Gastroesophageal sphincter (tissue), 4 donors: ENCODE results near the gene BABAM1. TPM values are rescaled to one million over a fixed set of nuclear protein-coding genes. Genes with fewer than 3 reads are reported as not detected.

Experiments
- ATAC-seq: fragments of 150-250 bp; one replicate; pipeline ENCODE4 v1.9.1; 2016; ENCODE audit warnings: mild to moderate bottlenecking, moderate library complexity
- H3K27ac ChIP-seq, 4 donors: fragments of 200-600 bp; sonication (generic) in 3 of 4; 1 replicate in 3 of 4; 2 replicates in 1 of 4; pipeline ENCODE4 v1.5.1; 2016 to 2019
- H3K27me3 ChIP-seq: fragments of 200-600 bp; sonication (generic); one replicate; pipeline ENCODE4 v1.5.1; 2019
- H3K36me3 ChIP-seq, 2 donors: fragments of 200-600 bp; sonication (generic); one replicate each; pipeline ENCODE4 v1.5.1; 2019; ENCODE audit warnings: control low read depth in 1 of 2
- H3K4me1 ChIP-seq, 3 donors: fragments of 200-600 bp; sonication (generic); 1 replicate in 2 of 3; 2 replicates in 1 of 3; pipeline ENCODE4 v1.5.1; 2016 to 2019; ENCODE audit warnings: control low read depth in 2 of 3
- H3K4me3 ChIP-seq, 2 donors: fragments of 200-600 bp; sonication (generic); one replicate each; pipeline ENCODE4 v1.5.1; 2019; ENCODE audit warnings: mild to moderate bottlenecking in 1 of 2, moderate library complexity in 1 of 2
- H3K9me3 ChIP-seq, 3 donors: fragments of 200-600 bp; sonication (generic); one replicate each; pipeline ENCODE4 v1.5.1; 2017 to 2019; ENCODE audit warnings: control low read depth in 2 of 3
- EP300 ChIP-seq: sonication (generic); formaldehyde crosslinking; IDR thresholded peaks from one replicate; pipeline ENCODE4 v1.6.1; 2017; ENCODE audit warnings: antibody characterized with exemption, mild to moderate bottlenecking
- POLR2A ChIP-seq, 2 donors: fragments of 450-650 bp; IDR thresholded peaks; one replicate each; pipeline ENCODE4 v1.6.1; 2017; ENCODE audit warnings: antibody characterized with exemption in 2 of 2, mild to moderate bottlenecking in 2 of 2, moderate library complexity in 1 of 2
- POLR2AphosphoS5 ChIP-seq: sonication (generic); formaldehyde crosslinking; IDR thresholded peaks from one replicate; pipeline ENCODE4 v1.6.1; 2017; ENCODE audit warnings: antibody characterized with exemption
- WGBS, 2 donors: methylation state at CpG; one replicate each; pipeline ENCODE4 v1.1.5; 2018; ENCODE audit warnings: low coverage in 1 of 2; 5-methylcytosine and 5-hydroxymethylcytosine counted together
- total RNA-seq, 4 donors: library from RNA; depleted of rRNA; stranded (reverse); fragments of >200 nt; gene quantifications; one replicate each; pipeline ENCODE4 v1.1.0, GENCODE V29; 2016
- TF ChIP-seq, protein P1 (sequence below), 4 experiments: fragments of 200-600 bp in 2 of 4; fragments of 450-650 bp in 2 of 4; sonication (generic) in 1 of 4; IDR thresholded peaks; one replicate each; pipeline ENCODE4 v1.5.1; 2017 to 2019; ENCODE audit warnings: antibody characterized with exemption in 4 of 4, mild to moderate bottlenecking in 2 of 4, moderate library complexity in 2 of 4

The BABAM1 gene
- total RNA-seq, 4 donors from 2014 or later: 62.6 to 91.8 (median 81.9) TPM

DNA sequence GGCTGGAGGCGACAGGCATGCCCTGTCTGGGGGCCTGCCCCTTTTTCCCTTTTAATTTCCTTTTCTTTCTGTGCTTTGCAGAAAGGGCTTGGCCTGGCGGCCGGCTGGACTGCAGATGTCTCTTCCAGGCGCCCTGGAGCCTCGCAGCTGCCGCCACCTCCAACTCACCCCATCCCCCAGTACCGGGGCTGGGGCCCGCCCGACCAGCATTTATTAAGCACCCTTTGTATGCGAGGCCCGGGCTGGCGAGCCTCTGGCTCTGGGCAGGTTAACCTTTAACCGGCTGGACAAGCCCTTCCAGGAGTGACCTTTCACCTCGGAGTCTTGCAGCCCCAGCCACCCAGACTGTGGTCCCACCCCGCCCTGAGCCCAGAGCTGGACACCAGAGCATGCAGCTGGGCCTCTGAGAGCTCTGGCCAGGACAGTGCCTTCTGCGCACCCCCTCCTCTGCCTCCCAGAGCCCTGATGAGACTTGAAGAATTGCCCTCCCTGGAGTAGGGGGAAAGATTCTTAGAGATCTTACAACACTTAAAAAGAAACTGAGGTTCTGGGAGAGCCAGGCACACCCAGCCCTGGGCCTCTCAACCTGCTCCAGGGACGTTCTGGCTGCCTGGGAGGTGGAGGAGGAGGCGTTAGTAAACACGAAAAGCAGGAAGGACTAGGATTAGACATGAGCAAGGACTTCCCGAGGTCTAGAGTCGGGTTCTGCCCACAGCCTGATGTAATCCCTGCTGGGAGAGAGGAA lies 20.4 kb upstream of the BABAM1 start:
- ATAC-seq: peak; percentile 3
- Histone ChIP-seq H3K9me3 (no peaks in the 10 kb centered on the region), H3K27ac (peak overlapping the region; percentile 47 to 94 (median 86)), H3K4me1 (peaks cover 0 to 53% (median 23%) of the 10 kb centered on the region in 3 donors), H3K4me3 (peak overlapping the region; percentile 52 to 92), H3K27me3 (no peaks in the 10 kb centered on the region), H3K36me3 (no peaks in the 10 kb centered on the region)
- WGBS, 2 donors: 4 to 30% methylated on average over 6 to 15 of the region's 21 CpGs
- TF ChIP-seq, protein P1, sequence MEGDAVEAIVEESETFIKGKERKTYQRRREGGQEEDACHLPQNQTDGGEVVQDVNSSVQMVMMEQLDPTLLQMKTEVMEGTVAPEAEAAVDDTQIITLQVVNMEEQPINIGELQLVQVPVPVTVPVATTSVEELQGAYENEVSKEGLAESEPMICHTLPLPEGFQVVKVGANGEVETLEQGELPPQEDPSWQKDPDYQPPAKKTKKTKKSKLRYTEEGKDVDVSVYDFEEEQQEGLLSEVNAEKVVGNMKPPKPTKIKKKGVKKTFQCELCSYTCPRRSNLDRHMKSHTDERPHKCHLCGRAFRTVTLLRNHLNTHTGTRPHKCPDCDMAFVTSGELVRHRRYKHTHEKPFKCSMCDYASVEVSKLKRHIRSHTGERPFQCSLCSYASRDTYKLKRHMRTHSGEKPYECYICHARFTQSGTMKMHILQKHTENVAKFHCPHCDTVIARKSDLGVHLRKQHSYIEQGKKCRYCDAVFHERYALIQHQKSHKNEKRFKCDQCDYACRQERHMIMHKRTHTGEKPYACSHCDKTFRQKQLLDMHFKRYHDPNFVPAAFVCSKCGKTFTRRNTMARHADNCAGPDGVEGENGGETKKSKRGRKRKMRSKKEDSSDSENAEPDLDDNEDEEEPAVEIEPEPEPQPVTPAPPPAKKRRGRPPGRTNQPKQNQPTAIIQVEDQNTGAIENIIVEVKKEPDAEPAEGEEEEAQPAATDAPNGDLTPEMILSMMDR (IDR thresholded peaks at IDR 0.05): no peak
- TF ChIP-seq EP300 (no peak), POLR2A (IDR thresholded peaks at IDR 0.05) (no peak), POLR2AphosphoS5 (no peak)

DNA sequence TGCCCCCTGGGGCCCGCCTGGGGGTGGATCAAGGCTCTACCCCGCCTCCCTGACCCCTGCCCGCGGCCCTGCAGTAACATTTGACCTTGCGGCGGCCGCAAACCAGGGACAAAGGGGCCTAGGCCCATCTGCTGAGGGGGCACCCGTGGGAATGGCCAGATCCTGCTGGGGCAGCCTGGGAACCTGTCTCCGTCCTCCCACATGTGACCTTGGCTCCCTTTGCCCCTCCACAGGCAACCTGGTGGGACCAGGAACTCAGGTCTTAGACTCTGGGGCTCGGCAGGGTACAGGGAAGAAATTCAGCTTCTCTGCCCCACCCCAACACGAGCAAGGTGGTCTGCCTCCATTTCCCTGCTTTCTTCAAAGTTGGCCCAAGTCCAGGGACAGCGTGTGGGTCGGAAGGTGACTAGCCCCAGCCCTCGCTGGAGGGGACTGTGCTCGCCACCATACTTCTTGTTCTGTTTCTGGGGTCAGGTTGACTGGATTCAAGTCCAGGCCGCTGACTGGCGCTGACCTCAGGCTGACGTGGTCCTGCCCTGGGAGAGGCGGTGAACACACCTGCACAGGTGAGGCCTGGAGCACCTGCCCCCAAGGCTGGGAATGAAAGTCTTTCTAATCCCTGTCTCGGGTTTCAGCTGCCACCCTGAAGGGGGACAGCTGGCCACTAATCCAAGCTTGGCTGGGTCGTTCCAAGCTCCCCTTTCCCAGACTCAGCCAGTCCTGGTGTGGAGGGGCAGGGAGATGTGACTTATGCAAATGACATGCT lies 19.0 kb upstream of the BABAM1 start:
- no CpG with 5 or more reads among the region's 21 CpGs for WGBS, 2 donors
- Histone ChIP-seq H3K36me3 (no peaks in the 10 kb centered on the region), H3K4me1 (peaks cover 0 to 40% (median 10%) of the 10 kb centered on the region in 3 donors), H3K4me3 (no peak overlapping the region), H3K27ac (no peak overlapping the region), H3K27me3 (no peaks in the 10 kb centered on the region), H3K9me3 (no peaks in the 10 kb centered on the region)
- TF ChIP-seq POLR2AphosphoS5 (no peak), EP300 (no peak), POLR2A (IDR thresholded peaks at IDR 0.05) (no peak)
- TF ChIP-seq, protein P1 (IDR thresholded peaks at IDR 0.05): no peak
- no peak for ATAC-seq

DNA sequence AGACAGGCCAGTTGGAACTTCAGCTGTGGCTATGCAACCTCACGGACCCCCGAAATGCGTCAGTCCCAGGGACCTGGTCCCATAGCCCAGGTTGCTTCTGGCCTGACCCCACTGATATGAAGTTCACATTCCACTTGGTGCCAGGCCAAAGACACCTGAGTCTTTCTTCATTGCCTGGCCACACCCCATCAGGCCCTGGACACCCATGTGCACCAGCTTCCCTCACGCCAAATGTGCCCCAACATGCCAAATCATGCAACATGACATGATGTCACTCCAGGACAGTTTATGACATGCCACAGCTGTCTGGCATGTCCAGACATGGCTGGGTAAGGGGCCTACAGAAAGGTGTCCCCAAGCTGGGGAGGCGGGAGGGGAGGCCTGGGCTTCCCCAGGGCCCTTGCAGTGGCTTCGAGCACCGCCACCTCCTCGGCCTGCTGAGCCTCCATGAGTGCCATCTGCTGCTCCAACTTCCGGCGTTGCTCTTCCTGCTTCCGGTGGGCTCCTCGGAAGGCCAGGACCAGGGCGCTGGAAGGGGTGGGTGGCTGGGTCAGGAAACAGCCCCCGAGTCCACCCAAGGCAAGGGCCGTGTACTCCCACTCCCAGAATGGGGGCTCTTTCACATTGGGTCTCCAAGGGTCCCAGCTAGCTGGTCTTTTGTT lies 17.2 kb upstream of the BABAM1 start:
- Histone ChIP-seq H3K9me3 (no peaks in the 10 kb centered on the region), H3K36me3 (no peaks in the 10 kb centered on the region), H3K27me3 (no peaks in the 10 kb centered on the region), H3K4me1 (peaks cover 0 to 25% (median 6%) of the 10 kb centered on the region in 3 donors), H3K4me3 (no peak overlapping the region), H3K27ac (no peak overlapping the region)
- 100% methylated on average over 3 of the region's 15 CpGs; no CpG with 5 or more reads in 1 of the 2 donors for WGBS, 2 donors
- TF ChIP-seq, protein P1 (IDR thresholded peaks at IDR 0.05): no peak
- ATAC-seq: no peak

DNA sequence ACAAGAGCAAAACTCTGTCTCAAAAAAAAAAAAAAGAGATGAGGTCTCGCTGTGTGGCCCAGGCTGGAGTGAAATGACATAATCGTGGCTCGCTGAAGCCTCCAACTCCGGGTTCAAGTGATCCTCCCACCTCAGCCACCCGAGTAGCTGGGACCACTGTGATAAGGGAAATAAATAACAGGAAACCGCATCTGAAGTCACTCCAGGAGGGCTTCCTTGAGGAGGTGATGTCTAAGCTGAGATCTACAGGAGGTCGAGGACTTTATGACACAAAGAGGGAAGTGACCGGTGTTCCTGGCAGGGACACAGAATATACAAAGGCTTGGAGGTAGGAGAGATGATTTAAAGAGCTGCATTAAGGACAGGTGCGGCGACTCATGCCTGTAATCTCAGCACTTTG lies 12.6 kb upstream of the BABAM1 start:
- Histone ChIP-seq H3K9me3 (peaks cover 0 to 7% (median 0%) of the 10 kb centered on the region in 3 donors), H3K27me3 (no peaks in the 10 kb centered on the region), H3K27ac (no peak overlapping the region), H3K4me3 (no peak overlapping the region), H3K36me3 (peaks cover 0 to 3% of the 10 kb centered on the region in 2 donors), H3K4me1 (no peaks in the 10 kb centered on the region)
- no peak for ATAC-seq
- TF ChIP-seq POLR2A (IDR thresholded peaks at IDR 0.05) (no peak), EP300 (no peak), POLR2AphosphoS5 (no peak)
- TF ChIP-seq, protein P1 (IDR thresholded peaks at IDR 0.05): no peak
- 75 to 93% methylated on average over 4 to 6 of the region's 10 CpGs for WGBS, 2 donors
